Ishikawa (cell line): ENCODE measurements around the gene PPME1.

Experiments
- CEBPB ChIP-seq: IDR thresholded peaks from 2 replicates; pipeline ENCODE4 v1.6.1; 2012
- CREB1 ChIP-seq: IDR thresholded peaks from 2 replicates; pipeline ENCODE4 v1.6.1; 2012; ENCODE audit warnings: low read depth
- EGR1 ChIP-seq: IDR thresholded peaks from 2 replicates; pipeline ENCODE4 v1.6.1; 2012
- EP300 ChIP-seq: IDR thresholded peaks from 2 replicates; pipeline ENCODE4 v1.6.1; 2012; ENCODE audit warnings: borderline replicate concordance
- FOXM1 ChIP-seq: IDR thresholded peaks from 2 replicates; pipeline ENCODE4 v1.6.1; 2012; ENCODE audit warnings: low read depth, borderline replicate concordance
- NFIC ChIP-seq: IDR thresholded peaks from 2 replicates; pipeline ENCODE4 v1.6.1; 2012
- RAD21 ChIP-seq: IDR thresholded peaks from 2 replicates; pipeline ENCODE4 v1.6.1; 2012; ENCODE audit warnings: low read depth
- TAF1 ChIP-seq: IDR thresholded peaks from 2 replicates; pipeline ENCODE4 v1.6.1; 2012; ENCODE audit warnings: low read depth, mild to moderate bottlenecking
- TCF12 ChIP-seq: IDR thresholded peaks from 2 replicates; pipeline ENCODE4 v1.6.1; 2012; ENCODE audit warnings: low read depth
- TEAD4 ChIP-seq: IDR thresholded peaks from 2 replicates; pipeline ENCODE4 v1.6.1; 2012
- YY1 ChIP-seq: IDR thresholded peaks from 2 replicates; pipeline ENCODE4 v1.6.1; 2012; ENCODE audit warnings: low read depth
- ZBTB7A ChIP-seq: IDR thresholded peaks from 2 replicates; pipeline ENCODE4 v1.6.1; 2012; ENCODE audit warnings: low read depth
- TF ChIP-seq, protein P1 (sequence below): IDR thresholded peaks from 2 replicates; pipeline ENCODE4 v1.6.1; 2012; ENCODE audit warnings: low read depth, mild to moderate bottlenecking
- TF ChIP-seq, protein P2 (sequence below): IDR thresholded peaks from 2 replicates; pipeline ENCODE4 v1.6.1; 2012
- TF ChIP-seq, protein P3 (sequence below): IDR thresholded peaks from 2 replicates; pipeline ENCODE4 v1.6.1; 2012

The PPME1 gene

DNA sequence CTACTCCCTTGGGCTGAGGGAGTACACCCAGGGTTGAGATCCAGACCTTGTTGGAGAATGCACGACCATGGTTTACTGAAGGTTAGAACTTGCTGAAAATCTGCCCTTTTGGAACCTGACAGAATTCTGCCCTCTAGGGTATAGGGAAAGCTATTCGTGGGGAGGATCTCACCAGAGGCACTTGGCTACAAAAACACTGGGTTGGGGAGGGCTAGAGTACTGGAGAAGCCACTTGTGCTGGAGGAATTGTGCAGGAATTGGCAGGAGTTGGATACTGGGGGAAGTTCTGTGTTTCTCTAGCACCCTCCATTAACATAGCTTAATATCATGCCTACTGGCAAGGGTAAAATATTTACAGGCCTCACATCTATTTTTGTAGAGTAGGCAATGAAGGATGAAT lies 55.8 kb downstream of the PPME1 start:
- TF ChIP-seq TAF1 = no peak
- TF ChIP-seq RAD21 = no peak
- no peak for TF ChIP-seq FOXM1
- no peak for TF ChIP-seq EGR1
- no peak for TF ChIP-seq TCF12
- no peak for TF ChIP-seq ZBTB7A
- no peak for TF ChIP-seq NFIC
- TF ChIP-seq EP300 = no peak
- TF ChIP-seq, protein P1, sequence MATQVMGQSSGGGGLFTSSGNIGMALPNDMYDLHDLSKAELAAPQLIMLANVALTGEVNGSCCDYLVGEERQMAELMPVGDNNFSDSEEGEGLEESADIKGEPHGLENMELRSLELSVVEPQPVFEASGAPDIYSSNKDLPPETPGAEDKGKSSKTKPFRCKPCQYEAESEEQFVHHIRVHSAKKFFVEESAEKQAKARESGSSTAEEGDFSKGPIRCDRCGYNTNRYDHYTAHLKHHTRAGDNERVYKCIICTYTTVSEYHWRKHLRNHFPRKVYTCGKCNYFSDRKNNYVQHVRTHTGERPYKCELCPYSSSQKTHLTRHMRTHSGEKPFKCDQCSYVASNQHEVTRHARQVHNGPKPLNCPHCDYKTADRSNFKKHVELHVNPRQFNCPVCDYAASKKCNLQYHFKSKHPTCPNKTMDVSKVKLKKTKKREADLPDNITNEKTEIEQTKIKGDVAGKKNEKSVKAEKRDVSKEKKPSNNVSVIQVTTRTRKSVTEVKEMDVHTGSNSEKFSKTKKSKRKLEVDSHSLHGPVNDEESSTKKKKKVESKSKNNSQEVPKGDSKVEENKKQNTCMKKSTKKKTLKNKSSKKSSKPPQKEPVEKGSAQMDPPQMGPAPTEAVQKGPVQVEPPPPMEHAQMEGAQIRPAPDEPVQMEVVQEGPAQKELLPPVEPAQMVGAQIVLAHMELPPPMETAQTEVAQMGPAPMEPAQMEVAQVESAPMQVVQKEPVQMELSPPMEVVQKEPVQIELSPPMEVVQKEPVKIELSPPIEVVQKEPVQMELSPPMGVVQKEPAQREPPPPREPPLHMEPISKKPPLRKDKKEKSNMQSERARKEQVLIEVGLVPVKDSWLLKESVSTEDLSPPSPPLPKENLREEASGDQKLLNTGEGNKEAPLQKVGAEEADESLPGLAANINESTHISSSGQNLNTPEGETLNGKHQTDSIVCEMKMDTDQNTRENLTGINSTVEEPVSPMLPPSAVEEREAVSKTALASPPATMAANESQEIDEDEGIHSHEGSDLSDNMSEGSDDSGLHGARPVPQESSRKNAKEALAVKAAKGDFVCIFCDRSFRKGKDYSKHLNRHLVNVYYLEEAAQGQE = no peak
- TF ChIP-seq, protein P2, sequence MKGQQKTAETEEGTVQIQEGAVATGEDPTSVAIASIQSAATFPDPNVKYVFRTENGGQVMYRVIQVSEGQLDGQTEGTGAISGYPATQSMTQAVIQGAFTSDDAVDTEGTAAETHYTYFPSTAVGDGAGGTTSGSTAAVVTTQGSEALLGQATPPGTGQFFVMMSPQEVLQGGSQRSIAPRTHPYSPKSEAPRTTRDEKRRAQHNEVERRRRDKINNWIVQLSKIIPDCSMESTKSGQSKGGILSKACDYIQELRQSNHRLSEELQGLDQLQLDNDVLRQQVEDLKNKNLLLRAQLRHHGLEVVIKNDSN = no peak
- TF ChIP-seq, protein P3, sequence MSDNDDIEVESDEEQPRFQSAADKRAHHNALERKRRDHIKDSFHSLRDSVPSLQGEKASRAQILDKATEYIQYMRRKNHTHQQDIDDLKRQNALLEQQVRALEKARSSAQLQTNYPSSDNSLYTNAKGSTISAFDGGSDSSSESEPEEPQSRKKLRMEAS = no peak
- no peak for TF ChIP-seq YY1
- TF ChIP-seq TEAD4 = no peak
- no peak for TF ChIP-seq CEBPB

DNA sequence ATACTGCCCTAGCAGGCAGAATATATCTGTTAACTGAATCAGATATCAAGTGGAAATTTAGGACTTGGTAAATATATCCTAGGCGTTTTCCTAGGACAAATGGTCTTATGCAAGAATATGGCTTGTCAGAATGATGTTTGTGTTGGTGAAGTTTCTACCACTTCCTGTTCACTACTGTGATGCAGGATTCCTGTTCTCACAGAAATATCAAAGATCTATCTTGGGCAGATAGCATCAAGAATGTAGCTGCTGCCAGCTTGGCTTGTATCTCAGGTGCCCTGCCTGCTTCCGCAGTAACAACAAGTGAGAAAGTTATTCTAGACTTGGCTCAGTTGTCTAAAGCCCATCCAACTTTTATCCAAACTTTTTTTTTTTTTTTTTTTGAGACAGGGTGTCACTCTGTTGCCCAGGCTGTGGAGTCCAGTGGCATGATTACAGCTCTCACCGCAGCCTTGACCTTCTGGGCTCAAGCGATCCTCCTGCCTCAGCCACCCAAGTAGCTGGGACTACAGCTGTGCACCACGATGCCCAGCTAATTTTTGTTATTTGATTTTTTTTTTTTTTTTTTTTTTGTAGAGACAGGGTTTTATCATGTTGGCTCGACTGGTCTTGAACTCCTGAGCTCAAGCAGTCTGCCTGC lies 61.3 kb downstream of the PPME1 start:
- TF ChIP-seq, protein P1 = no peak
- no peak for TF ChIP-seq ZBTB7A
- TF ChIP-seq, protein P2 = no peak
- TF ChIP-seq NFIC = no peak
- no peak for TF ChIP-seq EGR1
- no peak for TF ChIP-seq FOXM1
- TF ChIP-seq CEBPB = no peak
- no peak for TF ChIP-seq TAF1
- no peak for TF ChIP-seq TEAD4
- no peak for TF ChIP-seq TCF12
- no peak for TF ChIP-seq CREB1
- TF ChIP-seq RAD21 = no peak
- TF ChIP-seq, protein P3 = no peak
- TF ChIP-seq EP300 = no peak
- no peak for TF ChIP-seq YY1

DNA sequence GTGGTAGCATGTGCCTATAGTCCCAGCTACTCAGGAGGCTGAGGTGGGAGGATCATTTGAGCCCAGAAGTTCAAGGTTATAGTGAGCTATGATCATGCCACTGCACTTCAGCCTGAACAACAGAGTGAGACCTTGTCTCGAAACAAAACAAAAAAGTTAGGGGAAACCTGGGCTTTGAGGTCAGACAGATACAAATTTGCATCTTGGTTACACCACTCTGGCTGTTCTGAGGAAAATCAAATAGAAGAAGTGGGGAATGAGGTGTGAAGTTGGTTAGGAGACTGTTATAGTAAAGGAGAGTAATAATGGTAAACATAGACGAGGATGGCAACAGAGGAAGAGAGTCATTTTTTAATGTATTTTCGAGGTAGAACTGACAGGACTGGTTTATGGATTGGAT lies 62.6 kb downstream of the PPME1 start:
- TF ChIP-seq FOXM1 (no peak), CREB1 (no peak), TAF1 (no peak), NFIC (no peak), EP300 (no peak), CEBPB (no peak), EGR1 (no peak), ZBTB7A (no peak), RAD21 (no peak), TEAD4 (no peak), TCF12 (no peak), YY1 (no peak)
- TF ChIP-seq, protein P2 = no peak
- TF ChIP-seq, protein P3 = no peak
- TF ChIP-seq, protein P1 = no peak
